Endodermal cell (in vitro differentiated cells): Measurements from ENCODE around the gene TIMM44. TPM values are rescaled to one million over a fixed set of nuclear protein-coding genes. Genes with fewer than 3 reads are reported as not detected.

Source experiments
- DNase-seq: peaks from one replicate; pipeline ENCODE4 v3.0.0-alpha.2; 2017
- H3K27ac ChIP-seq: 2 replicates; pipeline ENCODE4 v1.5.1; 2013; ENCODE audit warnings: mild to moderate bottlenecking, low read depth, low read length, moderate library complexity
- H3K27me3 ChIP-seq: 2 replicates; pipeline ENCODE4 v1.6.1; 2013; ENCODE audit warnings: mild to moderate bottlenecking, low read length, moderate library complexity; ENCODE audit not compliant: insufficient read depth, control insufficient read depth, poor library complexity, severe bottlenecking
- H3K36me3 ChIP-seq: 2 replicates; pipeline ENCODE4 v1.7.0; 2013; ENCODE audit warnings: mild to moderate bottlenecking, low read length, moderate library complexity; ENCODE audit not compliant: control insufficient read depth, insufficient read depth
- H3K4me1 ChIP-seq: one replicate; pipeline ENCODE4 v1.7.0; 2013; ENCODE audit warnings: low read length; ENCODE audit not compliant: control insufficient read depth, insufficient read depth
- H3K4me3 ChIP-seq: 2 replicates; pipeline ENCODE4 v1.5.1; 2013; ENCODE audit warnings: mild to moderate bottlenecking, low read length, moderate library complexity
- H3K9ac ChIP-seq: 2 replicates; pipeline ENCODE4 v1.6.1; 2013; ENCODE audit warnings: mild to moderate bottlenecking, low read length, moderate library complexity; ENCODE audit not compliant: poor library complexity, severe bottlenecking; ENCODE audit errors: extremely low read depth
- H3K9me3 ChIP-seq: 2 replicates; pipeline ENCODE4 v1.6.1; 2013; ENCODE audit warnings: mild to moderate bottlenecking, low read length, moderate library complexity; ENCODE audit not compliant: control insufficient read depth
- H3K27ac Mint-ChIP-seq: 2 replicates; pipeline ENCODE4 v1.8.0; 2020; ENCODE audit warnings: mixed read lengths
- H3K27me3 Mint-ChIP-seq: 2 replicates; pipeline ENCODE4 v1.8.0; 2021; ENCODE audit warnings: mild to moderate bottlenecking, mixed read lengths; ENCODE audit not compliant: insufficient read depth
- H3K36me3 Mint-ChIP-seq: 2 replicates; pipeline ENCODE4 v1.8.0; 2020; ENCODE audit warnings: low read depth, mixed read lengths
- H3K4me1 Mint-ChIP-seq: 2 replicates; pipeline ENCODE4 v1.8.0; 2020; ENCODE audit warnings: mixed read lengths
- H3K4me3 Mint-ChIP-seq: 2 replicates; pipeline ENCODE4 v1.8.0; 2020; ENCODE audit warnings: mild to moderate bottlenecking, moderate library complexity, mixed read lengths
- H3K9me3 Mint-ChIP-seq: 2 replicates; pipeline ENCODE4 v1.8.0; 2020; ENCODE audit warnings: mild to moderate bottlenecking, mixed read lengths
- WGBS, 2 experiments: methylation state at CpG; one replicate each; pipeline versions ENCODE4 v1.1.5 to v1.1.7; 2013; ENCODE audit warnings: missing lambda C conversion rate in 2 of 2, mixed read lengths in 1 of 2; ENCODE audit not compliant: insufficient coverage in 1 of 2, insufficient read length in 1 of 2; 5-methylcytosine and 5-hydroxymethylcytosine counted together
- total RNA-seq, 2 donors: library from RNA; stranded (reverse); fragmentation: NEBNext Ultra II Directional in 1 of 2; extraction: Animal tissue kit (Norgen Biotek cat#: 25700) in 1 of 2; gene quantifications; 2 replicates in 1 of 2; 3 replicates in 1 of 2; pipeline ENCODE4 v1.2.1, GENCODE V29; 2021
- TF ChIP-seq, protein P1 (sequence below): fragments of 200-600 bp; sonication (generic); conservative IDR thresholded peaks from 2 replicates; pipeline ENCODE4 v1.5.0; 2021; ENCODE audit warnings: antibody characterized with exemption, mild to moderate bottlenecking

The TIMM44 gene
- total RNA-seq, 2 donors from 2014 or later: 78.1 to 80.0 TPM

DNA sequence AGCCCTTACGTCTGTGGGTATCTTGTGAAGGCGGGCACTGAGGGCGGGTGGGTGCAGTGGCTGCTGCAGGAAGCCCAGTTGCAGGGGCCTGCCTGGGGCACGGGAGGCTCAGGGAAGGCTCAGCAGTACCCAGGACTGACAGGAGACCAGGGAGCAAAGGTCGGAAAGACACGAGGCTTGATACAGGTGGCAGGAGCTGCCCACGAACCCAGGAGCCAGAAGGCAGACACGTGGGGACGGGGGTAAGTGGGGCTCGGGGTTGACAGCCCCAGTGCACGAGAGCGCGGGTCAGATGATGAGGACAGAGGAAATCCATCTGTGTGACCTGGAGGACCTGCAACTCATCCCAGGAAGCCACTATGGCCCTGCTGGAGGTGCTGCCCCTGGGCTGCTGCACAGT lies 36.7 kb upstream of the TIMM44 start:
- Mint-ChIP-seq H3K4me1 (no peaks in the 10 kb centered on the region), H3K4me3 (no peak overlapping the region), H3K27ac (no peak overlapping the region), H3K9me3 (no peaks in the 10 kb centered on the region), H3K36me3 (peaks cover 75% of the 10 kb centered on the region), H3K27me3 (no peaks in the 10 kb centered on the region)
- Histone ChIP-seq H3K4me1 (no peaks in the 10 kb centered on the region), H3K9ac (no peak overlapping the region), H3K27me3 (no peaks in the 10 kb centered on the region), H3K36me3 (peaks cover 92% of the 10 kb centered on the region), H3K27ac (no peak overlapping the region), H3K9me3 (no peaks in the 10 kb centered on the region), H3K4me3 (no peak overlapping the region)
- TF ChIP-seq, protein P1, sequence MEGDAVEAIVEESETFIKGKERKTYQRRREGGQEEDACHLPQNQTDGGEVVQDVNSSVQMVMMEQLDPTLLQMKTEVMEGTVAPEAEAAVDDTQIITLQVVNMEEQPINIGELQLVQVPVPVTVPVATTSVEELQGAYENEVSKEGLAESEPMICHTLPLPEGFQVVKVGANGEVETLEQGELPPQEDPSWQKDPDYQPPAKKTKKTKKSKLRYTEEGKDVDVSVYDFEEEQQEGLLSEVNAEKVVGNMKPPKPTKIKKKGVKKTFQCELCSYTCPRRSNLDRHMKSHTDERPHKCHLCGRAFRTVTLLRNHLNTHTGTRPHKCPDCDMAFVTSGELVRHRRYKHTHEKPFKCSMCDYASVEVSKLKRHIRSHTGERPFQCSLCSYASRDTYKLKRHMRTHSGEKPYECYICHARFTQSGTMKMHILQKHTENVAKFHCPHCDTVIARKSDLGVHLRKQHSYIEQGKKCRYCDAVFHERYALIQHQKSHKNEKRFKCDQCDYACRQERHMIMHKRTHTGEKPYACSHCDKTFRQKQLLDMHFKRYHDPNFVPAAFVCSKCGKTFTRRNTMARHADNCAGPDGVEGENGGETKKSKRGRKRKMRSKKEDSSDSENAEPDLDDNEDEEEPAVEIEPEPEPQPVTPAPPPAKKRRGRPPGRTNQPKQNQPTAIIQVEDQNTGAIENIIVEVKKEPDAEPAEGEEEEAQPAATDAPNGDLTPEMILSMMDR: no peak
- no peak for DNase-seq
- 95% methylated on average over 9 to 13 of the region's 13 CpGs for WGBS, 2 experiments

DNA sequence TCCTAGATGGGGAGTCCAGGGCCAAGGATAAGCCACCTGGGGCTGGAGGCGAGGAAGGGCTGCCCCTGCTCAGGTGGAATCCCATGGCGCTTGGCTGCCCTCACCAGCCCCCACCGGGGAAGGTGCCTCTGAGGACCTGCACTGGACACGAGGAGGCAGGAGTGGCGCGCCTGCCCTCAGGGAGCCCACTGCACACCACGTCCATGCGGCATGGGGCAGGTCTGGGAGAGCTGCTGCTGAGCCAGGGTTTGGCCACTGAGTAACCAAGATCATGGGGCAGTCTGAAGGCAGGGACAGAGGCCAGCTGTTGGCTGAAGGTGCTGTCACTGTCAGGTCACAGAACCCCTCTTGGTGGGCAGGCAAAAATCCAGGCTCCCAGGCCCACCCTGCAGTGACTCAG lies 36.1 kb upstream of the TIMM44 start:
- WGBS, 2 experiments: 98 to 100% methylated on average over 5 to 8 of the region's 8 CpGs
- no peaks in the 10 kb centered on the region for H3K27me3 ChIP-seq
- Mint-ChIP-seq H3K27me3 (no peaks in the 10 kb centered on the region), H3K9me3 (no peaks in the 10 kb centered on the region), H3K36me3 (peaks cover 77% of the 10 kb centered on the region), H3K4me3 (no peak overlapping the region), H3K4me1 (no peaks in the 10 kb centered on the region), H3K27ac (no peak overlapping the region)
- H3K27ac ChIP-seq: no peak overlapping the region
- no peaks in the 10 kb centered on the region for H3K4me1 ChIP-seq
- DNase-seq: no peak
- peaks cover 92% of the 10 kb centered on the region for H3K36me3 ChIP-seq
- no peak overlapping the region for H3K4me3 ChIP-seq
- no peaks in the 10 kb centered on the region for H3K9me3 ChIP-seq
- no peak overlapping the region for H3K9ac ChIP-seq
- TF ChIP-seq, protein P1: no peak

DNA sequence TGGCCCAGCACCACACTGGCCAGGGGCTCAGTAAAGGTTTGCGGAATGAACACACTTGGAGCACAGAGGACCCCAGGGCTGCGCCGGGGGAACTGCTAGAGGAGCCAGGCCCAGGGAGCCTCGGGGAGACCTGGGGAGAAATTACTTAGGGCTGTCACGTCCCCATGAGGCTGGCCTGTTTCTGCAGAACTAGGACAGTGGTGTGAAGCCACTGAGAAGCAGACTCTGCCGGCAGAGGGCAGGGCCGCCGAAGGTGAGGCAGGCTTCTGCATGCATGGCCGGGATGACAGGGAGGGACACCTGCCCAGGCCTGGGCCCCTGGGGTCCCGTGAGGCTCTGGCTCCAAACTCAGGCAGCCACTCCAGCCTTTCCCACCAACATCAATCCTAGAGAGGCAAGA lies 35.5 kb upstream of the TIMM44 start:
- DNase-seq: no peak
- Mint-ChIP-seq H3K9me3 (no peaks in the 10 kb centered on the region), H3K36me3 (peaks cover 77% of the 10 kb centered on the region), H3K4me3 (no peak overlapping the region), H3K27ac (no peak overlapping the region), H3K27me3 (no peaks in the 10 kb centered on the region), H3K4me1 (no peaks in the 10 kb centered on the region)
- H3K36me3 ChIP-seq: peaks cover 92% of the 10 kb centered on the region
- 93 to 97% methylated on average over 7 to 10 of the region's 10 CpGs for WGBS, 2 experiments
- H3K9me3 ChIP-seq: no peaks in the 10 kb centered on the region
- no peak overlapping the region for H3K27ac ChIP-seq
- no peaks in the 10 kb centered on the region for H3K27me3 ChIP-seq
- no peak overlapping the region for H3K9ac ChIP-seq
- TF ChIP-seq, protein P1: no peak
- H3K4me1 ChIP-seq: no peaks in the 10 kb centered on the region
- no peak overlapping the region for H3K4me3 ChIP-seq
